Measurements from ENCODE around the gene FAM219B.
A peak's percentile ranks its signal among the peaks of the same experiment; 100 is the strongest.

FAM219B gene

DNA sequence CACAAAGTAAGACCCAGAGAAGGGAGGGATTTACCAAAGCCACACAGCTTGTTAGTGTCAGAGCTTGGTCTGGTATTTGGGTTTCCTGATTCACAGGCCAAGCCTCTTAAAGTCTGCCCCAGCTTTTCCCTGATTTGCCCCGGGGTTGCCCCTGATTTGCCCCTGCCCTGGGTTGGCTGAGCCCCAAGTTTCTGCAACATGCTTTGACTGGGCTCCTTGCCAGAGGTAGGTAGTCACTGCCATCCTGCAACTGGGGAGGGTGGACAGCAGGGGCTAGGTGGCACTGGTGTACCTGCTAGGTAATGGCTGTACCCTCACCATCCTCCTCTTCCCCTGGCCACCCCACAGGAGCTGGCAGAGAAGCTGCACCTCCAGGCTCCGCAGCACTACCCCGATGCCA lies 14.3 kb downstream of the FAM219B start:
- no peak for TF ChIP-seq TCF12 (IDR thresholded peaks at IDR 0.05; ENCODE audit: low read depth)
- TF ChIP-seq NFIC (IDR thresholded peaks at IDR 0.05): peak; percentile 46

GRCh38 chr15:74891469-74891868 lies 15.2 kb downstream of the FAM219B start:
- TF ChIP-seq, protein P1, sequence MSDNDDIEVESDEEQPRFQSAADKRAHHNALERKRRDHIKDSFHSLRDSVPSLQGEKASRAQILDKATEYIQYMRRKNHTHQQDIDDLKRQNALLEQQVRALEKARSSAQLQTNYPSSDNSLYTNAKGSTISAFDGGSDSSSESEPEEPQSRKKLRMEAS (IDR thresholded peaks at IDR 0.05): no peak
- no peak for TF ChIP-seq ZBTB7A (IDR thresholded peaks at IDR 0.05; ENCODE audit: low read depth)
- no peak for TF ChIP-seq EGR1 (IDR thresholded peaks at IDR 0.05)
- TF ChIP-seq, protein P2, sequence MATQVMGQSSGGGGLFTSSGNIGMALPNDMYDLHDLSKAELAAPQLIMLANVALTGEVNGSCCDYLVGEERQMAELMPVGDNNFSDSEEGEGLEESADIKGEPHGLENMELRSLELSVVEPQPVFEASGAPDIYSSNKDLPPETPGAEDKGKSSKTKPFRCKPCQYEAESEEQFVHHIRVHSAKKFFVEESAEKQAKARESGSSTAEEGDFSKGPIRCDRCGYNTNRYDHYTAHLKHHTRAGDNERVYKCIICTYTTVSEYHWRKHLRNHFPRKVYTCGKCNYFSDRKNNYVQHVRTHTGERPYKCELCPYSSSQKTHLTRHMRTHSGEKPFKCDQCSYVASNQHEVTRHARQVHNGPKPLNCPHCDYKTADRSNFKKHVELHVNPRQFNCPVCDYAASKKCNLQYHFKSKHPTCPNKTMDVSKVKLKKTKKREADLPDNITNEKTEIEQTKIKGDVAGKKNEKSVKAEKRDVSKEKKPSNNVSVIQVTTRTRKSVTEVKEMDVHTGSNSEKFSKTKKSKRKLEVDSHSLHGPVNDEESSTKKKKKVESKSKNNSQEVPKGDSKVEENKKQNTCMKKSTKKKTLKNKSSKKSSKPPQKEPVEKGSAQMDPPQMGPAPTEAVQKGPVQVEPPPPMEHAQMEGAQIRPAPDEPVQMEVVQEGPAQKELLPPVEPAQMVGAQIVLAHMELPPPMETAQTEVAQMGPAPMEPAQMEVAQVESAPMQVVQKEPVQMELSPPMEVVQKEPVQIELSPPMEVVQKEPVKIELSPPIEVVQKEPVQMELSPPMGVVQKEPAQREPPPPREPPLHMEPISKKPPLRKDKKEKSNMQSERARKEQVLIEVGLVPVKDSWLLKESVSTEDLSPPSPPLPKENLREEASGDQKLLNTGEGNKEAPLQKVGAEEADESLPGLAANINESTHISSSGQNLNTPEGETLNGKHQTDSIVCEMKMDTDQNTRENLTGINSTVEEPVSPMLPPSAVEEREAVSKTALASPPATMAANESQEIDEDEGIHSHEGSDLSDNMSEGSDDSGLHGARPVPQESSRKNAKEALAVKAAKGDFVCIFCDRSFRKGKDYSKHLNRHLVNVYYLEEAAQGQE (IDR thresholded peaks at IDR 0.05; ENCODE audit: low read depth): no peak
- TF ChIP-seq RAD21 (IDR thresholded peaks at IDR 0.05; ENCODE audit: low read depth): no peak
- no peak for TF ChIP-seq CREB1 (IDR thresholded peaks at IDR 0.05; ENCODE audit: low read depth)
- TF ChIP-seq CEBPB (IDR thresholded peaks at IDR 0.05): no peak
- TF ChIP-seq TCF12 (IDR thresholded peaks at IDR 0.05; ENCODE audit: low read depth): no peak
- TF ChIP-seq EP300 (IDR thresholded peaks at IDR 0.05; ENCODE audit: borderline replicate concordance): no peak
- TF ChIP-seq TEAD4 (IDR thresholded peaks at IDR 0.05): no peak
- no peak for TF ChIP-seq TAF1 (IDR thresholded peaks at IDR 0.05; ENCODE audit: low read depth)
- TF ChIP-seq FOXM1 (IDR thresholded peaks at IDR 0.05; ENCODE audit: borderline replicate concordance, low read depth): no peak

DNA sequence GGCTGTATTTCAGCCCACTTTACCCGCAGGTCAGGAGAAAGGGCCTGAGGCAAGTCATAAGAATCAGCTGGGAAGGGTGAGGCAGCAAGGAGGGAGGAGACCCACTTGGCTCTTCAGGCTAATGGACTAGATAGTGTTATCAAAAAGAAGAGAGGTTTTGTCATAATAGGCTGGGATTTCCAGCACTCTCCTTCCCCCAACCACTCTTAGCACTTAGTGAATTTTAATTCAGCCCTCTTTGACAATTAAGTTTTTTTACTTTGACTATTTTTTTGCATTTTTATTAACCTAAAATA lies 16.0 kb downstream of the FAM219B start:
- TF ChIP-seq, protein P2 (IDR thresholded peaks at IDR 0.05; ENCODE audit: low read depth): no peak
- TF ChIP-seq FOXM1 (IDR thresholded peaks at IDR 0.05; ENCODE audit: borderline replicate concordance, low read depth) (no peak), CREB1 (IDR thresholded peaks at IDR 0.05; ENCODE audit: low read depth) (no peak), CEBPB (IDR thresholded peaks at IDR 0.05) (no peak), EGR1 (IDR thresholded peaks at IDR 0.05) (no peak), TCF12 (IDR thresholded peaks at IDR 0.05; ENCODE audit: low read depth) (no peak), RAD21 (IDR thresholded peaks at IDR 0.05; ENCODE audit: low read depth) (no peak), NFIC (IDR thresholded peaks at IDR 0.05) (no peak)

- TF ChIP-seq ZBTB7A (IDR thresholded peaks at IDR 0.05; ENCODE audit: low read depth) (peak; percentile 67), TCF12 (IDR thresholded peaks at IDR 0.05; ENCODE audit: low read depth) (peak; percentile 61; the same call in 1 of the 2 replicates), USF1 (IDR thresholded peaks at IDR 0.05) (0 out of 2 replicates have a peak, but pooled peaks have one; percentile 26), EGR1 (IDR thresholded peaks at IDR 0.05) (no peak), NFIC (IDR thresholded peaks at IDR 0.05) (no peak), CREB1 (IDR thresholded peaks at IDR 0.05; ENCODE audit: low read depth) (peak; percentile 53), YY1 (IDR thresholded peaks at IDR 0.05; ENCODE audit: low read depth) (peak; percentile 93), TAF1 (IDR thresholded peaks at IDR 0.05; ENCODE audit: low read depth) (peak; percentile 88)
- TF ChIP-seq, protein P1 (IDR thresholded peaks at IDR 0.05): peak; percentile 83
These were observed 16.6 kb downstream of the FAM219B start, which contains the start of gene MPI for GRCh38 chr15:74889883-74890664. Gene MPI, plus strand, starts transcription at chr15:74890042. Its CDS starts 32 bp downstream, at chr15:74890074.

DNA sequence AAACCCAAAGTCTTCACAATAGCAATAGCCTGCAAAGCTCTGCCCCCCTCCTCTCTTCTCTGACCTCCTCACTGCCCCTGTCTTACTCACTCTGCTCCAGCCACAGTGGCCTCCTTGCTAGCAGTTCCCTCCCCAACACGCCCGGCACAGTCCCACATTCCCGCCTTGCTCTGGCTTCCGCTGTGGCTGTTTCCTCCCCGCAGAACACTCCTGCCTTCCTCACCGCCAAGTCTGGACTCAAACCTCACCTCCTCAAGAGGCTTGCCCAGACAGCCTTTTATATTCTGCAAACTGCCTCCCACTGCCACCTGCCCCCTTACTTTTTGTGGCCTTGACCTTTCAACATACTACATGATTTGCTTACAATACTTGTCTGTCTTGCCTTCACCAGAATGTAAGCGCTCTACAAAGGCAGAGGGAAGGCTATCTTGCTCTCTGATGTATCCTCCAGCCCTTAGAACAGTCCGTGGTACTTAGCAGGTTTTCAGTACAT lies 17.2 kb downstream of the FAM219B start:
- TF ChIP-seq NFIC (IDR thresholded peaks at IDR 0.05) (no peak), YY1 (IDR thresholded peaks at IDR 0.05; ENCODE audit: low read depth) (no peak), USF1 (IDR thresholded peaks at IDR 0.05) (no peak), TEAD4 (IDR thresholded peaks at IDR 0.05) (no peak)

DNA sequence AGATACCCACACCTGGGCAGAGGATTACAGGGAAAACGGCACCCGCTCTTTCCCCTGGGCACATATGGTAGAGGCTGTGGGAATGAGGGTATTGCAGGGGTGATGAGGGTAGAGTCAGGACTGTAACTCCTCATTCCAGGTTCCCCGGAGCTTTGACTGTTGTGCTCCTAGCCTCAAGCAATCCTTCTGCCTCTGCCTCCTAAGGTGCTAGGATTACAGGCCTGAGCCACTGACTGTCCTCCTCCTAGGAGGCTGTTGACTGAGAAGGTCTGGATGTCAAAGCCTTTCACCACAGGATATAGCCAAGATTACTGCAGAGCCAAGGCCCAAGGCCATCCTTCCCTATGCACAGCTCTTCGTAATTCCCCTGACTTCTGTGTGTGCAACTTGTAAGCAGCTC lies 17.9 kb downstream of the FAM219B start:
- TF ChIP-seq TAF1 (IDR thresholded peaks at IDR 0.05; ENCODE audit: low read depth): no peak
- no peak for TF ChIP-seq EP300 (IDR thresholded peaks at IDR 0.05; ENCODE audit: borderline replicate concordance)
- no peak for TF ChIP-seq TEAD4 (IDR thresholded peaks at IDR 0.05)
- TF ChIP-seq, protein P1 (IDR thresholded peaks at IDR 0.05): no peak
- TF ChIP-seq CREB1 (IDR thresholded peaks at IDR 0.05; ENCODE audit: low read depth): no peak
- no peak for TF ChIP-seq EGR1 (IDR thresholded peaks at IDR 0.05)
- TF ChIP-seq, protein P2 (IDR thresholded peaks at IDR 0.05; ENCODE audit: low read depth): no peak
- no peak for TF ChIP-seq USF1 (IDR thresholded peaks at IDR 0.05)
- TF ChIP-seq RAD21 (IDR thresholded peaks at IDR 0.05; ENCODE audit: low read depth): no peak
